Peyer's patch (tissue), 4 donors: ENCODE results near the gene TCEAL1.

Source experiments
- POLR2A ChIP-seq, 2 donors: fragments of 450-650 bp; IDR thresholded peaks; one replicate each; pipeline ENCODE4 v1.5.1; 2017; ENCODE audit warnings: antibody characterized with exemption in 2 of 2, mild to moderate bottlenecking in 2 of 2, moderate library complexity in 2 of 2
- TF ChIP-seq, protein P1 (sequence below), 6 experiments: fragments of 450-650 bp in 4 of 6; fragments of 200-600 bp in 2 of 6; sonication (generic) in 1 of 6; IDR thresholded peaks; one replicate each; pipeline ENCODE4 v1.5.1; 2017 to 2019; ENCODE audit warnings: antibody characterized with exemption in 6 of 6, mild to moderate bottlenecking in 3 of 6, moderate library complexity in 1 of 6

DNA sequence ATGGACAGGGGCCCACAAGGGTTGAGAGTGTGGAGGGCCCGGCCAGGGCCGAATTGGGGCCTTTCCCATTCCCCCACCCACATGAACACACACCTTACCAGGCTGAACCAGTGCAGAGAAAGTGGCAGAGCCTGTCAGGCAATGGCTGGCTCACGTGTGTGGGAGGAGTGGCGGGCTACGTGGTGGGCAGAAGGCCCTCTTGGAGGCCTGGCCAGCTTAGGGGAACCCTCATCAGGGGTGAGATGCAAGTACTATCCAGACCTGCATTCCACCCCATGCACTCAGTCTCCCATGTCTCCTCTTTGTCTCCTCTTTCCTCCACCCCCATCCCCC is 42.5 kb upstream of the TCEAL1 start:
- no peak for TF ChIP-seq POLR2A (IDR thresholded peaks at IDR 0.05)
- TF ChIP-seq, protein P1, sequence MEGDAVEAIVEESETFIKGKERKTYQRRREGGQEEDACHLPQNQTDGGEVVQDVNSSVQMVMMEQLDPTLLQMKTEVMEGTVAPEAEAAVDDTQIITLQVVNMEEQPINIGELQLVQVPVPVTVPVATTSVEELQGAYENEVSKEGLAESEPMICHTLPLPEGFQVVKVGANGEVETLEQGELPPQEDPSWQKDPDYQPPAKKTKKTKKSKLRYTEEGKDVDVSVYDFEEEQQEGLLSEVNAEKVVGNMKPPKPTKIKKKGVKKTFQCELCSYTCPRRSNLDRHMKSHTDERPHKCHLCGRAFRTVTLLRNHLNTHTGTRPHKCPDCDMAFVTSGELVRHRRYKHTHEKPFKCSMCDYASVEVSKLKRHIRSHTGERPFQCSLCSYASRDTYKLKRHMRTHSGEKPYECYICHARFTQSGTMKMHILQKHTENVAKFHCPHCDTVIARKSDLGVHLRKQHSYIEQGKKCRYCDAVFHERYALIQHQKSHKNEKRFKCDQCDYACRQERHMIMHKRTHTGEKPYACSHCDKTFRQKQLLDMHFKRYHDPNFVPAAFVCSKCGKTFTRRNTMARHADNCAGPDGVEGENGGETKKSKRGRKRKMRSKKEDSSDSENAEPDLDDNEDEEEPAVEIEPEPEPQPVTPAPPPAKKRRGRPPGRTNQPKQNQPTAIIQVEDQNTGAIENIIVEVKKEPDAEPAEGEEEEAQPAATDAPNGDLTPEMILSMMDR (IDR thresholded peaks at IDR 0.05) = no peak
